AG08396 (cell line): ENCODE results near the gene C10orf90.
A peak's percentile ranks its signal among the peaks of the same experiment; 100 is the strongest.

Experiments
- DNase-seq: peaks from one replicate; pipeline ENCODE4 v3.0.0; 2012; ENCODE audit warnings: low spot score, mixed read lengths

The C10orf90 gene

GRCh38 chr10:126538439-126539135 is 131.9 kb downstream of the C10orf90 start:
- no peak for DNase-seq

- DNase-seq: no peak
Measured at GRCh38 chr10:126536656-126537055, 133.8 kb downstream of the C10orf90 start.

DNA sequence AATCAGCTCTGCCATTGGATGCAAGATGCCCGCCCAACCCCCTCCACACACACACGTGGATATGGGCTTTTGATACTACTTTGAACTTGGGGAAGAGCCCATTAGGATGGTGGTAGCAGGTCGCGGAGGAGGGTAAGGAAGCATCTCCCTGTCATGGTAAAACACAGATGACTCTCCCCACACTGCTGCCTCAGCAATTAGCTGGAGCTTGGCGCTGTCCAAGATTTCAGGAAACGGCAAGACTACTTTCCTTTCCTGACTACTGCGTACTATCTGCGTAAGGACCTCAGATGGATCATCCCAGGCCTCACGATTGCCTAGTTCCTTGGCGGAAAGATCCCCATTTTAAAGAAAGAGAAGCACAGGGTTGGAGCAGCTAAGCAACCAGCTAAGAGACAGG is 134.3 kb downstream of the C10orf90 start:
- DNase-seq: peak; percentile 25

- no peak for DNase-seq
Measured at GRCh38 chr10:126533644-126534043, 136.8 kb downstream of the C10orf90 start.

- no peak for DNase-seq
Measured at GRCh38 chr10:126528315-126528835, 142.1 kb downstream of the C10orf90 start.

DNA sequence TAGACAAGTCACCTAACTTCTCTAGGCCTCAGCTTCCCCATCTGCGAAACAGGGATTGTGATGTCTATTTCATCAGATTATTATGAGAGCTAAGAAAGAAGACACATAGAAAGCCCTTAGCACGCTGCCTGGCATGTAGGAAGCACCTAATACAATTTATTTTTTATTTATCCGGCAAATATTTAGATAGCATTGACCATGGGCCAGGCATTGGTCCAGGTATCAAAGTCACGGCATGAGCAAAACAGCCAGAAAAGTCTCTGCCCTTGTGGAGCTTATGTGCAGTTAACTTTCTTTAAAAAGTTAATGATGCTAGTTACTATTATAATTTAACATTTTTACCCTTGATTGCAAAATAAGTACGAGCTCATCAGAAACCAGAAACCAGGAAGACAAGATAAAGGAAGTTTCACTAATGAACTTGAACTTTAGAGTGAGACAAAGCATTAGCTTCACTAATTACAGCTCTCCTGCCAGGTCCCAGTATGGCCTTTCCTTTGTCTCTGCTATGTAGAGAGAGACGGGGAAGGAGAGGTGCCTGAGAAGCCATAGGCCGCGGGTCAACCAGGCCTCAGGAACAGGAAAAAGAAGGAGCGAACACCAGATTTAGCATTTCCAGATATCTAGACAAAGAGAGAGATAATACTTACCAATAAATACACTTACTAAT is 142.7 kb downstream of the C10orf90 start:
- DNase-seq: no peak

GRCh38 chr10:126525326-126525725 is 145.2 kb downstream of the C10orf90 start:
- DNase-seq: no peak

GRCh38 chr10:126524526-126524925 is 146.0 kb downstream of the C10orf90 start:
- no peak for DNase-seq

DNA sequence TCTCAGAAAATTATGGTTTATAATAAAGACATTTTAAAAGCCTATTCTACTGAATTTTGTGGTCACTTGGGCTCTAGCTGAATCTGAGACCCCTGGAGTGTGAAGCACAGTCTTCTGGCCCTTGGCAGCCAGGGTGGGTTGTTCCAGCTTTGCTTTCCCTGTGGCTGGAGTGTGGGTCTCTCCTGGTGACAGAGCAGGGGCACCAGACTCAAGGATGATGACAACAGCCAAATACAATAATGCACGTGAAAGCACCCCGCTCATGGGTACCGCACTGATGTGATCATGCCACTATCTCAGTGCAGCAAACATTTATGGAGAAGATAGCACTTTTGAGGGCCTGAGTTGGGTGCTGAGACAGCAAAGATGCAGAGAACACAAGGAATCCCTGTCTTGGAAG is 147.4 kb downstream of the C10orf90 start:
- no peak for DNase-seq

- DNase-seq: no peak
Measured at GRCh38 chr10:126521399-126521798, 149.1 kb downstream of the C10orf90 start.

DNA sequence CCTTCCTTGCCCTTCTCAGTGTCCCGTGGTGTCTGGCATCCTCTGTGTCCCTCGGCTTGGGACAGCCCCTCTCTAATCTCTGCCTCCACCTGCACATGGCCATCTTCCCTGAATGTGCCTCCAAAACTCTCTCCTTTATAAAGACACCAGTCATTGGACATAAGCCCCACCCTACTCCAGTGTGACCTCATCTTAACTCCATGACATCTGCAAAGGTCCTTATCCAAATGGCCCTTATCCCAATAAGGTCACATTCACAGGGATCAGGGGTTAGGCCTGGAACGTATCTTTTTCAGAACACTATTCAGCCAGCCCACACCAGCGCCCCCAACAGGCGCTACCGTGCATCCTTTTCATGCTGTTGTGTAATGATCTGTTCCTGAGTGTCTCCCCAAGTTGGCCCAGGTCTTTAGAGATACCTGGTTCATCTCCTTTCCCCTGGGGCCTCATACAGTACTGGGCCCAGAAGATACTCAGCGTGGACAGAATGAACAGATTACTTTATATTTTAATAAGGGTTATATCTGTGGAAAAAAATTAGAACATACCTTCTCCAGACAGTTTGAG is 149.7 kb downstream of the C10orf90 start:
- no peak for DNase-seq

- DNase-seq: no peak
Measured at GRCh38 chr10:126519992-126520391, 150.5 kb downstream of the C10orf90 start.

- DNase-seq: no peak
Measured at GRCh38 chr10:126519185-126519584, 151.3 kb downstream of the C10orf90 start.

DNA sequence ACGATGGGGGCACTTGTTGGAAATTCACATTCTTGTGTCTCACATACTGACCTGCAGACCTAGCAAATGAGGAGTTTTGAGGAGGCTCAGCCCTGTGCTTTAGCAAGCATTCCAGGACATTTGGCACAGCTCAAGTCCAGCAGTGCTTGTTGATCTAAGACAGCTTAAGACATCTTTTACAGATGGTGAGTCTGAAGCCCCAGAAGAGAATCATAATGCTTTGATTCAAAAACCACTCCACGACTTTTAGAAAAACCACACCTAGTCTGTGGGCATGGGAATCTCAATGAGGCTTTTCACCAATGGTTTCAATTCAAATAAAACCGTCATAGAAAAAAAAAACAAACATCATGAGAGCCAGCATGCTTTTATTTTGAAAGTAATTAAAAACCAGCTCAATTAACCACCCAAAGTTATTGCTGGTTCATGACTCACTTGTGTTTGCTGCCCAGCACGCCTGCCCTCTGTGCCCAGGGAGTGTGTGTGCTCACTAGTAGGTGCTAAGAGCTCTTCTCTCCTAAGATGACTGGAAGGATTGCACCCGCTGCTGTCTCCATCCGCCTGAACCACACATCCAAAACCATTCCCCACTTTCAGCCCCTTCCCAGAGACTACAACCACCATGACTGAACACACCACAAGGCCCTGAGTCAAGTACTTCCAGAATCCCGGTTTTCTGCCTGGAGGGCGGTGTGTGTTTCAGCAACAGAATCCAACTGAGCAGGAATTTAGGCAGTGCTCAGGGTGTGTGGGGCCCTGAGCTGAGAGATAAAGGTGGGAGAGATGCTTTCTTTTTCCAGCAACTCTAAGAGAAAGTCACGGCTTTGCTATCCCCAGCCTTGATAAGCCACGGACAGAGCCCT is 152.0 kb downstream of the C10orf90 start:
- no peak for DNase-seq

DNA sequence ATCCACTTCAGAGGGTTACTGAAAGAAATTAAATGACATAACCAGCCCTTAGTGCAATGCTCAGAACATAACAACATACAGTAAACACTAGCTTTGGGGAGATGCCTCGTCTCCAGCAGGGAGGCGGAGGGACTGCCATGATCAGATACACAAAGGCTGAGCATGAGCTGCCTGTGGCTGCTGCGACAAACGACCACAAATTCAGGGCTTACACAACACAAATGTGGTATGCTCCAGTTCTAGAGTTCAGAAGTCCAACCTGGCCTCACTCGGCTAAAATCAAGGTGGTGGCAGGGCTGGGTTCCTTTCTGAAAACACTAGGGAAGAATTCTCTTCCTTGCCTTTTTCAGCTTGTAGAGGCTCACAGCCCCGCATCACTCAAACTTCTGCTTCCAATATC is 154.0 kb downstream of the C10orf90 start:
- no peak for DNase-seq

DNA sequence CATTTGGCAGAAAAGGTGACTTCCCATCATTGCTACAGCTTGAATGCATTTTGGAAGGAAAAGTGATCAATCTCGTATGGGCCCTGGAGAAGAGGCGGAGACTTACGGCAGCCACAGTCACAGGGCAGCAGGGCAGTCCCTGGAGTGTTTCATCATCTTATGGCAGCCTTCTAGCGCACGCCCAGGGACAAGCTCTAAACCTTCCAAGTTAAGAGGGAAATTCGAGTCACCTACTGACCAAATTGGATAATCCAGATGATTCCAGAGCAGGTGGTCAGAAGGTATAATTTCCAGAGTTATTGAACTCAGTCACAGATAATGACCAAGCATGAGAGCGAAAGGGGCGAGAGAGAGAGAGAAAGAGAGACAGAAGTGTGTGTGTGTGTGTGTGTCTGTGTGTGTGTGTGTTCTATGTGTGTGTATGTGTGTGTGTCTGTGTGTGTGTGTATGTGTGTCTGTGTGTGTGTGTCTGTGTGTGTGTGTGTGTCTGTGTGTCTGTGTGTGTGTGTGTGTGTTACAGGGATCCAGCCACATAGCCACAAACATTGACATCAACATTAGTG is 158.5 kb downstream of the C10orf90 start:
- no peak for DNase-seq

- no peak for DNase-seq
Measured at GRCh38 chr10:126509182-126509581, 161.3 kb downstream of the C10orf90 start.

DNA sequence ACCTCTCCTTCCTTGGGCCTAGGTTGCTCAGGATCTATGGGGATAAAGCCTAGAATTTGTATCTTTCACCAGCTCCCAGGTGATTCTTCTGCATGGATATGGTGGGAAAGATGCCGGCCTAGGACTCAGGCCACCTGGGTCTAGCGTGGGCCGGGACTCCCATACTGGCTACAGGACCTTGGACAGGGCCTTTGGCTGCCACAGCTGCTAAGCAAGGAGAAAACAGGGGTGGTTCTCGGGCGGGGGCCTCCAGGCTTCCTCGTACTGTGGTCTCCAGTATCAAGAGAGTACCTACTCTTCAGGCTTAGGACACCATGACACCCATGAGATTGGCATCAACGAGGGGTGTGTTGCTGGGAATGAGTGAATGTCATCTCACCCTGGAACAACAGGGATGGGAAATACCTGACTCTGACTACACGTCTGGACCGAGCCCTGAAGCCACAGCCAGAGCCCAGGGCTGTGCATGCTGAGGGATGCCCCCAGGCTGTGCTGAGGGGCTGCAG is 161.9 kb downstream of the C10orf90 start:
- peak; percentile 27 for DNase-seq

GRCh38 chr10:126504761-126505112 is 165.8 kb downstream of the C10orf90 start:
- no peak for DNase-seq

DNA sequence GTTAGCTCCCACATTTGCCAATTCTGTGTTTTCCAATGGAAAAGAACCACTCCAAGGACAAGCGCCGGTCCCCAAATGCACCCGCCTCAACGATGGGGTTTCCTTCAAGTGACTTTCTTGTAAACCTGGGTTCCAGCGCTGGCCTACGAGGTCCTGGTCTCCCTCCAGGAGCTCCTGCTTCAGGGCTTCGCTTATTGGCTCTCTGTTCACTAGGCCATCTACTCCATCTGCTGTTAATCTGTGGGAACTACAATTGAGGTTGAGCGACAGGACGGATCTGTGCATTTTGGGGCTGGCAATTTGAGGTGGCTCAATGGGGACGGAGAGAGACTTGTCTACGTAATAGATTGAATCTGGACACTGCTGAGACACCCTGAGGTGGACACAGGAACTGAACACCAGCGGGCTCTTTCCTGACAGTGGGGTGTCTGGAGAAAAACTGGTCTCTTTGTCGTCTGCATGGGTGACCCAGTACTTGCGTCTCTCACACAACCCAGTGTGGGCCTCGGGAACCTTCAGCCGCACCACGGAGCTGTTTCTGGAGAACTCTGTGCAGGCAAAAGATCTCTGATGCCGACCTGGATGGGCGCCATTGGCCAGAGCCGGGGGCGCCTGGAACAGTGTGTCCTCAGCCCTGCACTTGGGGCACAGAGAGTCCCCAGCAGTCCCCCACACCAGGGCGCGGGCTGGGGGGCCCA is 166.3 kb downstream of the C10orf90 start:
- DNase-seq: peak; percentile 78

DNA sequence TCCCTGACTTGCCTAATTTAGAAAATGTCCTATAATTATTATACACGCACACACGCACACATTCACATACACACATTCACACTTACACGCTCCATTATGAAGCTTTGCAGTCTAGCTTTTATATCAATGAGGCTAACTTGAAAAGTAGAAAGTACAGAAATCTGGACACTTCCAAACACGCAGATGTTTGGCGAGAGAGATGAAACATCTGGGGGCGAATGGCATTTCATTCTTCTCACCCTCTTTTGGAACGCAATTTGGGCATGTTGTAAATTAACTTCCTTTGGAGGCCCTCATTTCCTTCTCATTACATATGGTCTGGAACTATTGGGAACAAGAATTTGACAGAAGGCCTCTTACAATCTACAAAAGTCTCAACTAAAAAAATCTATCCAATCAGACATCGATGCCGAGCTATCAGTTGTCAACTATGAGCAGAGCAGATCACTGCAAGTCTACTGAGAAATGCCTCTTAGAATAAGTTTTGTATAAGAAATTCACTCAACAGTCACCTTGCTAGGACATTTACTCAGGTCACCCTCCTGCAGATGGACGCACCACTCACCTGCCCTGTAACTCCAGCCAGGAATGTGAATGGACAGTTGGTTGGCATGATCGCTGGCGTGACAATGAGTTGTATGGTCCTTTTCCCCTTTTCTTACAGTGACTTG is 167.0 kb downstream of the C10orf90 start:
- no peak for DNase-seq
